K562 (cell line): ENCODE data around the gene DTWD2. TPM values are rescaled to one million over a fixed set of nuclear protein-coding genes. Genes with fewer than 3 reads are reported as not detected.

ENCODE experiments used
- ATF3 ChIP-seq, 2 experiments: fragments of 450-650 bp in 1 of 2; sonication (generic) in 1 of 2; formaldehyde crosslinking in 1 of 2; IDR thresholded peaks in 1 of 2; conservative IDR thresholded peaks in 1 of 2; 2 replicates each; pipeline versions ENCODE4 v1.6.1 to v1.8.1; 2016 to 2023; ENCODE audit warnings: mild to moderate bottlenecking in 2 of 2, moderate library complexity in 2 of 2, inconsistent platforms in 1 of 2, missing genetic modification reagents in 1 of 2
- E4F1 ChIP-seq: fragments of 250-450 bp; sonication (Bioruptor Pico); IDR thresholded peaks from 2 replicates; pipeline ENCODE4 v1.5.0; 2021; ENCODE audit warnings: mild to moderate bottlenecking, borderline replicate concordance
- EGR1 ChIP-seq: fragments of 450-650 bp; conservative IDR thresholded peaks from 2 replicates; pipeline ENCODE4 v1.6.1; 2017; ENCODE audit warnings: mild to moderate bottlenecking
- FOXO4 ChIP-seq: fragments of 450-650 bp; formaldehyde crosslinking; IDR thresholded peaks from 2 replicates; pipeline ENCODE4 v1.4.0; 2020; ENCODE audit warnings: mild to moderate bottlenecking, moderate library complexity
- HOXB6 ChIP-seq: fragments of 250-450 bp; sonication (Bioruptor Pico); IDR thresholded peaks from 2 replicates; pipeline ENCODE4 v1.5.1; 2022; ENCODE audit warnings: mild to moderate bottlenecking, borderline replicate concordance
- MECOM ChIP-seq: fragments of 250-450 bp; sonication (Bioruptor Pico); IDR thresholded peaks from 2 replicates; pipeline ENCODE4 v1.8.0; 2022; ENCODE audit warnings: inconsistent platforms
- NR2C2 ChIP-seq, 2 experiments: fragments of 200-800 bp in 1 of 2; sonication (Bioruptor generic) in 1 of 2; sonication (generic) in 1 of 2; formaldehyde crosslinking in 1 of 2; IDR thresholded peaks; 2 replicates each; pipeline versions ENCODE4 v1.6.1 to v1.8.0; 2016 to 2022; ENCODE audit warnings: mild to moderate bottlenecking in 1 of 2, missing compliant biosample characterization in 1 of 2, missing genetic modification characterization in 1 of 2, missing genetic modification reagents in 1 of 2
- PREB ChIP-seq: sonication (generic); formaldehyde crosslinking; IDR thresholded peaks from 2 replicates; pipeline ENCODE4 v1.8.1; 2023; ENCODE audit warnings: mild to moderate bottlenecking, missing genetic modification reagents
- TRIM25 ChIP-seq: fragments of 450-650 bp; IDR thresholded peaks from 2 replicates; pipeline ENCODE4 v1.7.0; 2016; ENCODE audit warnings: borderline replicate concordance
- YBX1 ChIP-seq: fragments of 450-650 bp; IDR thresholded peaks from 2 replicates; pipeline ENCODE4 v1.7.1; 2016; ENCODE audit warnings: mild to moderate bottlenecking
- ZC3H4 ChIP-seq: sonication (generic); formaldehyde crosslinking; IDR thresholded peaks from 2 replicates; pipeline ENCODE4 v1.9.0; 2021; ENCODE audit warnings: missing genetic modification reagents, borderline replicate concordance
- ZNF395 ChIP-seq: fragments of 200-800 bp; sonication (Bioruptor generic); IDR thresholded peaks from 2 replicates; pipeline ENCODE4 v1.6.1; 2017; ENCODE audit warnings: missing genetic modification characterization, missing compliant biosample characterization
- ZNF583 ChIP-seq: fragments of 250-450 bp; sonication (Bioruptor Pico); IDR thresholded peaks from 2 replicates; pipeline ENCODE4 v1.4.0; 2020
- ZNF695 ChIP-seq: fragments of 450-650 bp; formaldehyde crosslinking; IDR thresholded peaks from 2 replicates; pipeline ENCODE4 v1.4.0; 2020; ENCODE audit warnings: mild to moderate bottlenecking, moderate library complexity
- ZNF830 ChIP-seq: fragments of 250-450 bp; sonication (Bioruptor Pico); IDR thresholded peaks from 2 replicates; pipeline ENCODE4 v1.5.0; 2021; ENCODE audit warnings: mild to moderate bottlenecking
- polyA plus RNA-seq, 8 experiments: library from polyadenylated mRNA; depleted of rRNA in 4 of 8; stranded (reverse) in 5 of 8; unstranded in 3 of 8; fragments of >200 nt; fragmentation: Nextera tagmentation in 2 of 8; fragmentation: Illumina TruSeq in 1 of 8; extraction: Ambion mirVana in 2 of 8; extraction: Trizol in 1 of 8; gene quantifications; 2 replicates each; pipeline versions ENCODE4 v1.2.1 to v1.2.3, GENCODE V29; 2011 to 2014; ENCODE audit warnings: inconsistent platforms in 1 of 8, missing spikeins in 1 of 8
- total RNA-seq, 7 experiments: library from RNA; depleted of rRNA in 6 of 7; stranded (reverse); fragments of >200 nt in 6 of 7; fragmentation: Illumina TruSeq in 2 of 7; extraction: Trizol in 2 of 7; gene quantifications; 2 replicates each; pipeline versions ENCODE4 v1.2.1 to v1.2.3, GENCODE V29; 2011 to 2021; ENCODE audit warnings: low replicate concordance in 1 of 7

Gene DTWD2
- total and polyA plus RNA-seq, 9 of the 15 experiments (the other 6 are each of a cell fraction or from before 2014, with no cell fraction given), result 0.99 to 10.8 (median 4.1) TPM

GRCh38 chr5:118987988-118988865, at the start of gene DTWD2 (continued):
- TF ChIP-seq E4F1 (CRISPR knock-in tag) (no peak), ZNF583 (CRISPR knock-in tag) (0 out of 2 replicates have a peak, but pooled peaks have one; percentile 16), FOXO4 (0 out of 2 replicates have a peak, but pooled peaks have one; percentile 40), MECOM (CRISPR knock-in tag) (no peak), ATF3 (IDR thresholded peaks at IDR 0.05) (no peak), ATF3 (CRISPR knock-in tag; conservative IDR thresholded peaks at IDR 0.05) (peak; percentile 73), EGR1 (peak; percentile 31; the same call in 1 of the 2 replicates), PREB (no peak), NR2C2 (CRISPR knock-in tag; IDR thresholded peaks at IDR 0.05) (peak; percentile 67), NR2C2 (tag; IDR thresholded peaks at IDR 0.05) (peak; percentile 48), TRIM25 (no peak), ZNF395 (CRISPR knock-in tag) (peak; percentile 34; the same call in 1 of the 2 replicates), YBX1 (no peak), HOXB6 (0 out of 2 replicates have a peak, but pooled peaks have one; percentile 5), ZNF830 (CRISPR knock-in tag) (no peak), ZNF695 (CRISPR knock-in tag) (peak; percentile 56; the same call in 1 of the 2 replicates), ZC3H4 (CRISPR knock-in tag) (no peak)
